Measurements from ENCODE around the gene PCDH11Y.
"Not testable (repeated sequence)": the region's sequence is repeated elsewhere in the genome, so short reads cannot be mapped to it uniquely, and the experiment has no call there.

- TF ChIP-seq, protein P1, sequence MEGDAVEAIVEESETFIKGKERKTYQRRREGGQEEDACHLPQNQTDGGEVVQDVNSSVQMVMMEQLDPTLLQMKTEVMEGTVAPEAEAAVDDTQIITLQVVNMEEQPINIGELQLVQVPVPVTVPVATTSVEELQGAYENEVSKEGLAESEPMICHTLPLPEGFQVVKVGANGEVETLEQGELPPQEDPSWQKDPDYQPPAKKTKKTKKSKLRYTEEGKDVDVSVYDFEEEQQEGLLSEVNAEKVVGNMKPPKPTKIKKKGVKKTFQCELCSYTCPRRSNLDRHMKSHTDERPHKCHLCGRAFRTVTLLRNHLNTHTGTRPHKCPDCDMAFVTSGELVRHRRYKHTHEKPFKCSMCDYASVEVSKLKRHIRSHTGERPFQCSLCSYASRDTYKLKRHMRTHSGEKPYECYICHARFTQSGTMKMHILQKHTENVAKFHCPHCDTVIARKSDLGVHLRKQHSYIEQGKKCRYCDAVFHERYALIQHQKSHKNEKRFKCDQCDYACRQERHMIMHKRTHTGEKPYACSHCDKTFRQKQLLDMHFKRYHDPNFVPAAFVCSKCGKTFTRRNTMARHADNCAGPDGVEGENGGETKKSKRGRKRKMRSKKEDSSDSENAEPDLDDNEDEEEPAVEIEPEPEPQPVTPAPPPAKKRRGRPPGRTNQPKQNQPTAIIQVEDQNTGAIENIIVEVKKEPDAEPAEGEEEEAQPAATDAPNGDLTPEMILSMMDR (IDR thresholded peaks at IDR 0.05; ENCODE audit: insufficient read depth, low read depth, low read length), result not testable (repeated sequence)
- TF ChIP-seq EZH2 (IDR thresholded peaks at IDR 0.05; ENCODE audit: insufficient read depth, low read length), result not testable (repeated sequence)
Measured at GRCh38 chrY:5543705-5544104, 543.6 kb downstream of the PCDH11Y start.

Data from astrocyte (in vitro differentiated cells and primary cell).